GM18870 (cell line): ENCODE measurements around the gene C1QTNF5.

Source experiments
- ATAC-seq: cut with Tn5 transposase; IDR thresholded peaks from one replicate; pipeline ENCODE4 v1.9.1; 2021; ENCODE audit warnings: moderate library complexity; ENCODE audit not compliant: unreplicated experiment

C1QTNF5 gene

DNA sequence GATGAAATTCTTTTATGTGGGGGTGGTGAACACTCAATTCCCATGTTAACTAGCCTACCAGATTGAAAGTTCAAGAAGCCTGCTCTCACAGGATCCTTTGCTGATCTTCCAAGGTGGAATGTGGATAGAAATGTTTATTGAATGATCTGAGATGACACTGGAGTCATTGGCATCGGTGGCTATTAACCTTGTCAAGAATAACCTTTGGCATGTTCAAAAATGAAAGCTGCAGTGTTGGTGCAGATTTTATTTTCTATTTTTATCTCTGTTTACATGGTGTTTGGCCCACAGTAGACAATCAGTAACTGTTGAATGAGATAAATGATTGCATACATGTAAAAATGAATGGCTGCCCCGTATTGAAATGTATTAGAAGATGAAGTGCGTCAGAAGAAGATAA, 42.7 kb downstream of the C1QTNF5 start:
- no peak for ATAC-seq

DNA sequence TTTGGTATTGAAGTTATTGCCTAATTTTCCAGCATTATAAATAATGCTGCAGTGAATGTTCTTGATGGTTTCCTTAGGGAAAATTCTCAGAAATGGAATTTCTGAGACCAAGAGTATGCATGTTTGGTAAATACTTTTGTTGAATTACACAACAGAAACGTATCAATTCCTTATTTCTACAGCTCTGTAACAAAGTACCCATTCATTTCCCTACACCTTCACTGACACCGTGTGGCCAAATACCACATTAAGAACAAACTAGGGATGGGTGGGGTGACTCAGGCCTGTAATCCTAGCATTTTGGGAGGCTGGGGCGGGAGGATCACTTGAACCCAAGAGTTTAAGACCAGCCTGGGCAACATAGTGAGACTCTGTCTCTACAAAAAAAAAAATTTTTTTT, 45.5 kb downstream of the C1QTNF5 start:
- ATAC-seq = no peak

DNA sequence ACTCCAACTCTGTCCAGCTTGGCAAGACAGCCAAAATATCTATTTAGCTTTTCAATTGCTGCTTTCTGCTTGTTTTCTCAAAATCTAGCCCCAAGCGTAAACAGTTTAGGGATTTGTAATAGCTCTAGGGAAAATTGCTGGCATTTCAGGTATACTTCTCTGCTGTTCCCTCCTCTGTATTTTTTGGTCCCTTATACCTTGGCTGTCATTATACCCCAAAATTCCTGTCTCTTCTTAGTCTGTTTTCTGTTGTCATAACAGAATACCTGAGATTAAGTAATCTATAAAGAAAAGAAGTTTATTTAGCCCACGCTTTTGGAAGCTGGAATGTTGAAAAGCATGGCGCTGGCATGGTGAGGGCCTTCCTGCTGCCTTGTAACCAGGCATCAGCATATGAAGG, 47.2 kb downstream of the C1QTNF5 start:
- no peak for ATAC-seq

DNA sequence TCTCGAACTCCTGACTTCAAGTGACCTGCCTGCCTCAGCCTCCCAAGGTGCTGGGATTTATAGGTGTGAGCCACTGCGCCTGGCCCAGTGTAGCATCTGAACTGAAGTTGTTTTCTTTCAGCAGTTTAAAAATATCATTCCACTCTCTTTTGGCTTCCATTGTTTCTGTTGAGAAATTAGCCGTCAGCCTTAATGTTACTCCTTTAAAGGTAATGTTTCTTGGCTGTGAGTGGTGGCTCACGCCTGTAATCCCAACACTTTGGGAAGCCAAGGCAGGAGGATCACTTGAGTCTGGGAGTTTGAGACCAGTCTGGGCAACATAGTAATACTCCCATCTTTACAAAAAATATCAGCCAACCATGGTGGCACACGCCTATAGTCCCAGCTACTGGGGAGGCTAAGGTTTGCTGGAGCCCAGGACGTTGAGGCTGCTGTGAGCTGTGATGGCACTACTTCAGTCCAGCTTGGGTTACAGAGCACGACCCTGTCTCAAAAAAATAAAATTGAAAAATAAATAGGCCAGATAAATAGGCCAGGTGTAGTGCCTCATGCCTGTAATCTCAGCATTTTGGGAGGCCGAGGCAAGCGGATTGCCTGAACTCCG, 49.7 kb downstream of the C1QTNF5 start:
- ATAC-seq = no peak
